Fibroblast of pulmonary artery (primary cell): ENCODE measurements around the gene TTC34.

Experiments used
- DNase-seq: peaks from one replicate; pipeline ENCODE4 v3.0.0-alpha.2; 2010; ENCODE audit warnings: low read depth
- H3K4me3 ChIP-seq: replicated peaks from 2 replicates; pipeline ENCODE4 v1.5.1; 2011; ENCODE audit warnings: low read depth, mild to moderate bottlenecking, control low read depth, low read length, moderate library complexity
- TF ChIP-seq, protein P1 (sequence below): IDR thresholded peaks from 2 replicates; pipeline ENCODE4 v1.5.1; 2011; ENCODE audit warnings: mild to moderate bottlenecking, control low read depth, low read length, inconsistent platforms; ENCODE audit errors: missing control alignments

The TTC34 gene

GRCh38 chr1:2604844-2605508 is 196.5 kb downstream of the TTC34 start:
- DNase-seq: no peak
- no peak overlapping the region for H3K4me3 ChIP-seq
- TF ChIP-seq, protein P1, sequence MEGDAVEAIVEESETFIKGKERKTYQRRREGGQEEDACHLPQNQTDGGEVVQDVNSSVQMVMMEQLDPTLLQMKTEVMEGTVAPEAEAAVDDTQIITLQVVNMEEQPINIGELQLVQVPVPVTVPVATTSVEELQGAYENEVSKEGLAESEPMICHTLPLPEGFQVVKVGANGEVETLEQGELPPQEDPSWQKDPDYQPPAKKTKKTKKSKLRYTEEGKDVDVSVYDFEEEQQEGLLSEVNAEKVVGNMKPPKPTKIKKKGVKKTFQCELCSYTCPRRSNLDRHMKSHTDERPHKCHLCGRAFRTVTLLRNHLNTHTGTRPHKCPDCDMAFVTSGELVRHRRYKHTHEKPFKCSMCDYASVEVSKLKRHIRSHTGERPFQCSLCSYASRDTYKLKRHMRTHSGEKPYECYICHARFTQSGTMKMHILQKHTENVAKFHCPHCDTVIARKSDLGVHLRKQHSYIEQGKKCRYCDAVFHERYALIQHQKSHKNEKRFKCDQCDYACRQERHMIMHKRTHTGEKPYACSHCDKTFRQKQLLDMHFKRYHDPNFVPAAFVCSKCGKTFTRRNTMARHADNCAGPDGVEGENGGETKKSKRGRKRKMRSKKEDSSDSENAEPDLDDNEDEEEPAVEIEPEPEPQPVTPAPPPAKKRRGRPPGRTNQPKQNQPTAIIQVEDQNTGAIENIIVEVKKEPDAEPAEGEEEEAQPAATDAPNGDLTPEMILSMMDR: no peak

- DNase-seq: no peak
- no peak overlapping the region for H3K4me3 ChIP-seq
- TF ChIP-seq, protein P1: no peak
Measured at GRCh38 chr1:2604156-2604843, 197.2 kb downstream of the TTC34 start.

DNA sequence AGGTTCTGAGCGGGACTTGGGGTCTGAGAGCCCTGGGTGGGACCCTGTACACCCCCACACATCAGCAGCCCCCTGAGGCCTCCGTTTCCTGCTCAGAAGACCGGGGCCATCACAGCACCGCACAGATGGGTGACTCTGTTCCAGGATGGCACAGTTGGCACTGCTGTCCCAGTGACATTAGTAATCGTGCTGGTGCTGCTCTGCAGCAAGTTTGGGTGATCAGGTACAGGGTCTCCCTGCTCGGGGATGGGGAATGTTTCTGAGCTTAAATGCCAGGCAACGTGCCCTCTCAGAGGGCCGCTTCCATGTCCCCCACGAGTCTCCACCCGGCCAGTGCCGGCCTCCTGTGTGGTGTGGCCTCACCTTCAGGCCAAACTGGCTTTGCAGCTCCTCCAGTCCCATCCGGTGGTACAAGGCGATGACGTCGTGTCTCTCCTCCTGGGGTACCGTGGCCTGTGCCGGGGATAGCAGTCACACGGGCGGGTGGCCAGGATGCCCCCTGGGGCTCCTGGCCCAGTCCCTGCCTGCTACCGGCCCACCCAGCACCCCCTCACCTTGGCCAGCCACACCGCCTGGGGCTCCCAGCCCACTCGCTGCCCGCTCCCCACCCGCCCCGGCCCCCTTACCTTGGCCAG is 197.9 kb downstream of the TTC34 start:
- no peak for DNase-seq
- TF ChIP-seq, protein P1: no peak
- H3K4me3 ChIP-seq: no peak overlapping the region

GRCh38 chr1:2602866-2603520 is 198.5 kb downstream of the TTC34 start:
- TF ChIP-seq, protein P1: no peak
- no peak overlapping the region for H3K4me3 ChIP-seq
- no peak for DNase-seq

- TF ChIP-seq, protein P1: no peak
- H3K4me3 ChIP-seq: no peak overlapping the region
- no peak for DNase-seq
Measured at GRCh38 chr1:2602311-2602835, 199.1 kb downstream of the TTC34 start.

DNA sequence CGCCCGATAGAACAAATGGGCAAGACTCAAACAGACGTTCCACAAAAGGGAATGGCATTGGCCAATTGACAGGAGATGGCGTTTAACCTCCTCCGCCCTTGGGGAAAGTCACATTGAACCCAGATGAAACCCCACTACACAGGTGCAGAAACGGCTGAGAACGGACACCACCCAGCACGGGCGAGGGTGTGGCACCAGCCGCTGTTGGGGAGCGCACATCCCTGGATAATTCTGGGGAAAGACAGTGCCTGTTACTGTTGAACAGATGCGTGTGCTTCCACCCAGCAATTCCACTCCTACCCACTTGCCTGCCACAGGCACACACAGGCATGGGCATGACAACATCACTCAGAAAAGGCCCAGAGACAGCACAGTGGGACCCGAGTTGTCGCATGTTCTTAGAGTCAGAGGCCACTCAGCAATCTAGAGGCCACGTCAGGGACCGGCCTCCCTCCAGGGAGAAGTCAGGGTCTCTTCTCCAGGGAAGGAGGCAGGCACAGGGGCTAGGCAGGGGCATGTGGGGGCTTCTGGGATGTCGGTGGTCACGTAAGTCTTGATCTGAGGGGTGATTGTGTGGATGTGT is 199.7 kb downstream of the TTC34 start:
- H3K4me3 ChIP-seq: no peak overlapping the region
- TF ChIP-seq, protein P1: no peak
- DNase-seq: no peak
